RWPE1 (cell line): ENCODE results near the gene APMAP.

ENCODE experiments used
- CTCF ChIA-PET: fragments of 350-600 bp; sonication (Branson Sonifier 250); formaldehyde crosslinking; extraction: SDS; loops from one replicate; lab custom pipeline; 2021; lab: Yijun Ruan, JAX
- POLR2A ChIA-PET: fragments of 400-600 bp; formaldehyde crosslinking; extraction: SDS; loops from one replicate; lab custom pipeline; 2020; ENCODE audit warnings: antibody characterized with exemption; ENCODE audit not compliant: low non-redundant PET; lab: Yijun Ruan, JAX
- DNase-seq: peaks from one replicate; pipeline ENCODE4 v3.0.0; 2012; ENCODE audit warnings: low spot score
- H3K27ac ChIP-seq: fragments of 450-650 bp; 2 replicates; pipeline ENCODE4 v1.5.1; 2017
- TF ChIP-seq, protein P1 (sequence below): fragments of 450-650 bp; conservative IDR thresholded peaks from 2 replicates; pipeline ENCODE4 v1.5.1; 2017; ENCODE audit warnings: low read depth, mild to moderate bottlenecking

APMAP gene

DNA sequence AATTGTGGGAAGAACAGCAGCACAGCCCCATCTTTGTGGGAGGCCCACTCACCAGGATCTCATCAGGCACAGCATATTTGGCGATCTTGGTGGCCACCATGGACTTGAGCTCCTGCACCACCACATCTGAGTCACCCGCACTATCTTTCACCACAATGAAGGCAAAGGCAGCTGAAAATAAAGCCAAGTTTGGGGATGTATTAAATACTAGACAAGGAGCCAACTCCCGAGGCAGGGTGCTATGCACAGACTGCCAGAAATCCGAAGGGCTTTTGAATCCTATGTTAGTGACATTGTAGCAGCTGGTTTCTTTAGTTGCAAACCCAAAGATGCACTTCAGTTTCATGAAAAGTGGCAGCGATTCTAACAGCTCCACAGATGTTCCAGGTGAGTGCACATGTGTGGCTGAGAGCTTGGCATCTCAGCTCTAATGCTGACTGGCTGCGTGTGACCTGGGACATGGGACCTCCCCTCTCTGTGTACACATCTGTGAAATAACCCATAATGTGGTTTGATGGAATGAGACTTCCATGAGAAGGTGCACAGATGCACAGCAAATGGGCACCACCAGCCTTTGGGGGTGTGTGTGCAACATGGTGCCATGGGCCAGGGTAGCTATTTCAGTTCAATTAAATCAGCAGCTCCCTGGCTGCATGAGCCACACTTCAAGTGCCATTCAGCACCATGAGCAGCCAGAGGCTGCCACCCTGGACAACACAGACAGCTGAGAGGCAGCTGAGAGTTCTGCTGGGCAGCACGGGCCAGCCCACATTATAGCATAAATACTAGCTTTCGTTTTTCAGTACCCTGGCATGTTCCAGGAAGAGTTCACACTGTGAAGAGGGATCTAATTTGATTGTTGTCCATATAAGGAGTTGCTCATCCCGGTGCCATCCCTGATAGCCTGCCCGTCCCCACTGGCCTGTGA is 16.9 kb upstream of the APMAP start:
- no peak for DNase-seq
- ChIA-PET CTCF (interaction anchor here (0.6 to 1.2 kb wide), 2 partner anchors 56 to 94 kb away, joined by 3 to 5 read pairs; no protein-coding TSS in a partner anchor), POLR2A (no interaction called here)
- no peak overlapping the region for H3K27ac ChIP-seq
- TF ChIP-seq, protein P1, sequence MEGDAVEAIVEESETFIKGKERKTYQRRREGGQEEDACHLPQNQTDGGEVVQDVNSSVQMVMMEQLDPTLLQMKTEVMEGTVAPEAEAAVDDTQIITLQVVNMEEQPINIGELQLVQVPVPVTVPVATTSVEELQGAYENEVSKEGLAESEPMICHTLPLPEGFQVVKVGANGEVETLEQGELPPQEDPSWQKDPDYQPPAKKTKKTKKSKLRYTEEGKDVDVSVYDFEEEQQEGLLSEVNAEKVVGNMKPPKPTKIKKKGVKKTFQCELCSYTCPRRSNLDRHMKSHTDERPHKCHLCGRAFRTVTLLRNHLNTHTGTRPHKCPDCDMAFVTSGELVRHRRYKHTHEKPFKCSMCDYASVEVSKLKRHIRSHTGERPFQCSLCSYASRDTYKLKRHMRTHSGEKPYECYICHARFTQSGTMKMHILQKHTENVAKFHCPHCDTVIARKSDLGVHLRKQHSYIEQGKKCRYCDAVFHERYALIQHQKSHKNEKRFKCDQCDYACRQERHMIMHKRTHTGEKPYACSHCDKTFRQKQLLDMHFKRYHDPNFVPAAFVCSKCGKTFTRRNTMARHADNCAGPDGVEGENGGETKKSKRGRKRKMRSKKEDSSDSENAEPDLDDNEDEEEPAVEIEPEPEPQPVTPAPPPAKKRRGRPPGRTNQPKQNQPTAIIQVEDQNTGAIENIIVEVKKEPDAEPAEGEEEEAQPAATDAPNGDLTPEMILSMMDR = no peak

DNA sequence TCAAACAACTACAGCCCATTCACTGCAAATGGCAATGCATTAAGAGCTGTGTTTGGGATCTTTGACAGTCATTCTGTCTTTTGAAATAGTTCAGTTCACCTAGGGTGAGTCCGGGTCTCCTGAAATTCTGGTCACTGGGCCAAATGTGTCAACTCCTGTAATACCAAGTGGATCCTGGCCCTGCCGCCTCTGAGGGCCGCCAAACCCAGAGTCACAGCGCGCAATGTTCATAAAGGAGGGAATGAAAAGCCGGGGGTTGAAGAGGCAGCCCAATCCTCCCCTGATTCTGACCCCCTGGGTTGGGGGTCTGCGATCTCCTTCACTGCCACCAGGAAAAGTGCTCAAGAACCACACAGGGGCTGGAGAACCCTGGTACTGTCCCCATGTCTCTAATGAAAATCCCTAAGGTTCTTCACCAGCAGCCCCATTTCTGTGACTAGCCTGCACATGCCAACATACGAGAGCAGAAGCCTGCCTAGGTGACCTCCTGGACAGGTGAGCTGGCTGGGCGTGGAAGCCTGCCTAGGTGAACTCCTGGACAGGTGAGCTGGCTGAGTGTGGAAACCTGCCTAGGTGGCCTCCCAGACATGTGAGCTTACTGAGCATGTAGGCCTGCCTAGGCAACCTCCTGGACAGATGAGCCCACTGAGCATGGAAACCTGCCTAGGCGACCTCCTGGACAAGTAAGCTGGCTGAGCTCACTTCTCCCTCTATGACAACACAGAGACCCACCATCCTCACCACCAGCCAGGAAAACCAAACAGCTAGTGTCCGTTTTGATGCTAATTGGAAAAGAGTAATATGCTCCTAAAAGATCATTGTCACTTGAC is 16.1 kb upstream of the APMAP start:
- DNase-seq = no peak
- TF ChIP-seq, protein P1 = no peak
- ChIA-PET CTCF (interaction anchor here (1.2 kb wide), 1 partner anchor 57 kb away, joined by 5 read pairs; no protein-coding TSS in a partner anchor), POLR2A (no interaction called here)
- no peak overlapping the region for H3K27ac ChIP-seq

DNA sequence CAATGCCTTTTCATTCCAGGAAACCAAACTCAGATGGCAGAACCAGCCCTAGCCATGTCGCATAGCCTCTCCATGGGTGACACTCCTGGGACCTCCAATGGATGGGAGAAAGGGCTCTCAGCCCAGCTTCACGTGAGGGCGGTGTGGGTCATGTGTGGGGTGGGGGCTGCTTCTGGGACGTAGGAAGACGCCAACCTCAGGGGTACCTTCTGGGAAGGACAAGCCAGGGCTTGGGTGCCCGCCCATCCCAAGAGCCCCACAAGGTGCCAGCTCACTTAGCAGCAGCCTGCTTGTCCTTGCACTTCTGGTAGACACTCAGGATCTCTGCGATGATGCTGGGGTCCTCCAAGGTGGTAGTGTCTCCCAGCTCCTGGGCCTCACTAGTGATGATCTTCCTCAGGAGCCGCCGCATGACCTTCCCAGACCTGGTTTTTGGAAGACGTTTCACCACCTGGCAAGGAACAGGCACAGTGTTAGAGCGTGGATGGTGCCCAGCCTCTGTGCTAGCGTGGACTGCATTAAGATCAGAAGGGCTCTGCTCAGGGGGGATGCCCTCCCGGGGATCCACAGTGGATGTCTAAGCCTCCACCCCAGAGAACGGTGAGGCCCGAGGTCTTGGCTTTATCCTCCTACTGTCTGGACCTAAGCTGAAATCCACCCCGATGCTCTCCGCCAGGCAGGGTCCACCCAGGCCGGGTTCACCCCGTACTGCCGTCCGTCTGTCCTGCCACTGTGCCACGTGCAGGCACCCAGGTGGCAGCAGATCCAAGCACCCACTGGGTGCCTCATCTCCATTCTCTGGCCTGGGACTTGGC is 15.1 kb upstream of the APMAP start:
- CTCF ChIA-PET = no interaction called here
- POLR2A ChIA-PET = no interaction called here
- TF ChIP-seq, protein P1 = no peak

DNA sequence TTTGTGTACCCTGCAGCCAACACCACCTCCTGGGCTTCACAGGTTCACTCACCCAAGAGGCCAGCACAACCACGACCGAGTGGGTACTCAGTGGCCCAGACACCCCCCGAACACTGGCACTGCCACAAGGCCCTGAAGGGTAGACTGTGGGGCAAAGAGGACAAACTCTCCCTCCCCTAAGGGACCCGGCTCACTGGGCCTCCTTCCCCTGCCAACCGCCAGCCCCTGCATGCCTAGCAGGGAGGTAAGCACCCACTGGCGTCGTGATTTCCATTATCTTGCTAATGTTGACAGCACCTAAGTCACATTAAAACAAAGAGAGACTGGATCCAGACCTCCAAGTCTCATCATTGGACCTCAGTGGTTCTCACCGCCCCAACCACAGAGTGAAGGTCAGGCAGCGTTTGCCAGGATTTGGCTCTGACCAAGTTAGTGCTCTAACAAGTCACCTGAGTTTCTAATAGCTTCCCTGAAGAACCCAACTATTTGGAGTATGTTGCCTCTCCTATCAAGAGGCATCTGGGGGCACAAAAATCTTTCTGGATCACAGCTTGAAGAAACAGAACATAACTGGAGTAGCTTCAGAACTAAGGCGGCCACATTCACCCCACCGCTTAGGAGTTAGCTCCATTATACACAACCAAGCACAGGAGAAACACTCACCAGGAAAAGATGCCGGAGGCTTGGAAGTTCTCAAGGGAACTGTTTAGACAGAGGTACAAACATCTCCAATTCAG is 14.0 kb upstream of the APMAP start:
- DNase-seq = no peak
- CTCF ChIA-PET = interaction anchor here (1.8 kb wide), 1 partner anchor 12 kb away, joined by 5 read pairs; no protein-coding TSS in a partner anchor
- no peak overlapping the region for H3K27ac ChIP-seq
- TF ChIP-seq, protein P1 = no peak
- POLR2A ChIA-PET = no interaction called here

More for the DNA sequence above, 15.1 kb upstream of the APMAP start:
- no peak for DNase-seq
- H3K27ac ChIP-seq = no peak overlapping the region

DNA sequence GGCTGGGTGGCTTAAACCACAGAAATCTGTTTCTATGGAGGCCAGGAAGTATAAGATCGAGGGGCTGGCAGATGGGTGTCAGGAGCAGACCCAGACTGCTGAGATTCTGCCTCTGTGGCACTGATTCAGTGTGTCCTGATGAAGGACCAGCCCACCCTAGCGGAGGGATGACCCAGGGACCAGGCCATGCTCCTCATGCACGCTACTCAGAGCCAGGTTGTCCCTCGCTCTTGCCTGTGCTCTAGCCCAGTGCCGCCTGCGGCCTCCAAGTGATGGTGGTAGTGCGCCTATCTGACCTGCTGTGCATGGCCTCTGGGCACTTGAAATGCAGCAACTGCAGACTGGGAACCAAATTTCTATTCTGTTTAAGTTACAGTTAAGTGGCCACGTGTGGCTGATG is 13.1 kb upstream of the APMAP start:
- CTCF ChIA-PET = interaction anchor here (0.6 to 1.8 kb wide), 2 partner anchors 11 to 370 kb away, joined by 4 to 5 read pairs; no protein-coding TSS in a partner anchor
- POLR2A ChIA-PET = no interaction called here
- no peak overlapping the region for H3K27ac ChIP-seq
- TF ChIP-seq, protein P1 = no peak
- no peak for DNase-seq
